HG03575 (cell line): ENCODE measurements around the gene COL11A1.
"Not testable (repeated sequence)": the region's sequence is repeated elsewhere in the genome, so short reads cannot be mapped to it uniquely, and the experiment has no call there.

Experiments used
- ATAC-seq: cut with Tn5 transposase; IDR thresholded peaks from one replicate; pipeline ENCODE4 v1.9.1; 2021; ENCODE audit not compliant: unreplicated experiment, insufficient number of reproducible peaks, low FRiP score; ENCODE audit errors: extremely low read depth

COL11A1 gene

GRCh38 chr1:103089221-103089620, 19.1 kb downstream of the COL11A1 start:
- ATAC-seq, result no peak

GRCh38 chr1:103087256-103087655, 21.1 kb downstream of the COL11A1 start:
- ATAC-seq, result no peak

GRCh38 chr1:103084181-103084580, 24.1 kb downstream of the COL11A1 start:
- ATAC-seq, result no peak

GRCh38 chr1:103075316-103076000, 32.9 kb downstream of the COL11A1 start:
- ATAC-seq, result no peak

GRCh38 chr1:103074224-103074623, 34.1 kb downstream of the COL11A1 start:
- no peak for ATAC-seq

GRCh38 chr1:103069201-103069600, 39.1 kb downstream of the COL11A1 start:
- ATAC-seq, result no peak

GRCh38 chr1:103063921-103064320, 44.4 kb downstream of the COL11A1 start:
- no peak for ATAC-seq

GRCh38 chr1:103058391-103058790, 49.9 kb downstream of the COL11A1 start:
- no peak for ATAC-seq

GRCh38 chr1:103056423-103056822, 51.9 kb downstream of the COL11A1 start:
- no peak for ATAC-seq

GRCh38 chr1:103028110-103028509, 80.2 kb downstream of the COL11A1 start:
- ATAC-seq, result not testable (repeated sequence)

- ATAC-seq, result no peak
Measured at GRCh38 chr1:103025858-103026409, 82.4 kb downstream of the COL11A1 start.

GRCh38 chr1:103024051-103024450, 84.3 kb downstream of the COL11A1 start:
- no peak for ATAC-seq

GRCh38 chr1:103002005-103002404, 106.3 kb downstream of the COL11A1 start:
- no peak for ATAC-seq

GRCh38 chr1:102978874-102979273, 129.4 kb downstream of the COL11A1 start:
- no peak for ATAC-seq

- ATAC-seq, result no peak
Measured at GRCh38 chr1:102977292-102977691, 131.0 kb downstream of the COL11A1 start.

GRCh38 chr1:102970496-102971078, 137.7 kb downstream of the COL11A1 start:
- no peak for ATAC-seq

GRCh38 chr1:102967786-102968185, 140.5 kb downstream of the COL11A1 start:
- no peak for ATAC-seq

GRCh38 chr1:102961549-102961948, 146.8 kb downstream of the COL11A1 start:
- ATAC-seq, result no peak

GRCh38 chr1:102954576-102954975, 153.7 kb downstream of the COL11A1 start:
- ATAC-seq, result no peak

- ATAC-seq, result no peak
Measured at GRCh38 chr1:102952400-102952799, 155.9 kb downstream of the COL11A1 start.
